ENCODE results near the gene TLK1. TPM values are rescaled to one million over a fixed set of nuclear protein-coding genes. Genes with fewer than 3 reads are reported as not detected.

TLK1 gene
- total RNA-seq, 2 donors from 2014 or later: 31.9 to 48.1 TPM

DNA sequence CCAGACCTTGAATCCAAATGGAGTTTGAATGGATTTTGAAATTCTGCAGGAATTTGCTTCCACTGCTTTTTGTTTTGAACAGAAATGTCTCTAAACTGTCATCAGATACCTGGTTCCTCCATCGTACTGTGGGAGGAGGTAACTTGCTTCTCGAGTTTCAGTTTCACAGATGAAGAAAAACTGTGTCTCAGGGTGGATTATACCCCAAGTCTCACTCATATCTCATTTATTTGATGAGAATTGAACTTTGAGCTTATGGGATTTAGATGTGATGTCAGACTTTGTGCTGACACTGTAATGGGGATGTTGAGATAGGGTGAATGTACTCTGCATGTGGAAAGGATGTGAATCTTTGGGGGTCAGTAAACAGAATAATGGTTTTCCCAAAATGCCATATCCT lies 124.2 kb downstream of the TLK1 start:
- Histone ChIP-seq H3K9me3 (no peaks in the 10 kb centered on the region), H3K36me3 (replicated peaks in 1 of 2; ENCODE audit: insufficient read depth in 1 of 2, low read depth in 2 of 2) (peaks cover 0 to 3% of the 10 kb centered on the region in 2 donors), H3K27me3 (no peaks in the 10 kb centered on the region), H3K27ac (no peak overlapping the region), H3K4me3 (no peak overlapping the region), H3K4me1 (no peaks in the 10 kb centered on the region)
- WGBS, 2 donors: 96 to 98% methylated on average over 2 of the region's 2 CpGs
- ATAC-seq (no peak), DNase-seq (no peak)
- TF ChIP-seq POLR2A (IDR thresholded peaks at IDR 0.05): no peak
- TF ChIP-seq, protein P1, sequence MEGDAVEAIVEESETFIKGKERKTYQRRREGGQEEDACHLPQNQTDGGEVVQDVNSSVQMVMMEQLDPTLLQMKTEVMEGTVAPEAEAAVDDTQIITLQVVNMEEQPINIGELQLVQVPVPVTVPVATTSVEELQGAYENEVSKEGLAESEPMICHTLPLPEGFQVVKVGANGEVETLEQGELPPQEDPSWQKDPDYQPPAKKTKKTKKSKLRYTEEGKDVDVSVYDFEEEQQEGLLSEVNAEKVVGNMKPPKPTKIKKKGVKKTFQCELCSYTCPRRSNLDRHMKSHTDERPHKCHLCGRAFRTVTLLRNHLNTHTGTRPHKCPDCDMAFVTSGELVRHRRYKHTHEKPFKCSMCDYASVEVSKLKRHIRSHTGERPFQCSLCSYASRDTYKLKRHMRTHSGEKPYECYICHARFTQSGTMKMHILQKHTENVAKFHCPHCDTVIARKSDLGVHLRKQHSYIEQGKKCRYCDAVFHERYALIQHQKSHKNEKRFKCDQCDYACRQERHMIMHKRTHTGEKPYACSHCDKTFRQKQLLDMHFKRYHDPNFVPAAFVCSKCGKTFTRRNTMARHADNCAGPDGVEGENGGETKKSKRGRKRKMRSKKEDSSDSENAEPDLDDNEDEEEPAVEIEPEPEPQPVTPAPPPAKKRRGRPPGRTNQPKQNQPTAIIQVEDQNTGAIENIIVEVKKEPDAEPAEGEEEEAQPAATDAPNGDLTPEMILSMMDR (IDR thresholded peaks at IDR 0.05): no peak
- intact Hi-C loops (cut with DNase I): no loop called here

DNA sequence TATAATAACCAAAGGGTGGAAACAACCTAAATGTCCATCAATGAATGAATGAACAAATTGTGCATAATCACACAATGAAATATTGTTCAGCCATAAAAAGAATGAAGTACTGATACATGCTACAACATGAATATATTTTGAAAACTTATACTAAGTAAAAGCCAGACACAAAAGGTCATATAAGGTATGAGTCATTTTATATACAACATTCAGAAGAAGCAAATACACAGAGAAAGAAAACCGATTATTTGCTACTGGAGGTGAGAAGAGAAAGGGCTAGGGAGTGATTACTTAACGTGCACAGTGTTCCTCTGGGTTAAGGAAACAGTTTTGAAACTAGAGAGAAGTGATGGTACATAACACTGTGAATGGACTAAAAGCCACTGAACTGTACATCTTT lies 126.4 kb downstream of the TLK1 start:
- Histone ChIP-seq H3K27me3 (no peaks in the 10 kb centered on the region), H3K4me3 (no peak overlapping the region), H3K36me3 (replicated peaks in 1 of 2; ENCODE audit: insufficient read depth in 1 of 2, low read depth in 2 of 2) (peaks cover 0 to 3% of the 10 kb centered on the region in 2 donors), H3K27ac (no peak overlapping the region), H3K9me3 (no peaks in the 10 kb centered on the region), H3K4me1 (no peaks in the 10 kb centered on the region)
- TF ChIP-seq, protein P1 (IDR thresholded peaks at IDR 0.05): no peak
- no peak for TF ChIP-seq POLR2A (IDR thresholded peaks at IDR 0.05)
- DNase-seq (no peak), ATAC-seq (no peak)
- intact Hi-C loops (cut with DNase I): no loop called here
- WGBS, 2 donors: 36 to 43% methylated on average over 2 of the region's 2 CpGs

DNA sequence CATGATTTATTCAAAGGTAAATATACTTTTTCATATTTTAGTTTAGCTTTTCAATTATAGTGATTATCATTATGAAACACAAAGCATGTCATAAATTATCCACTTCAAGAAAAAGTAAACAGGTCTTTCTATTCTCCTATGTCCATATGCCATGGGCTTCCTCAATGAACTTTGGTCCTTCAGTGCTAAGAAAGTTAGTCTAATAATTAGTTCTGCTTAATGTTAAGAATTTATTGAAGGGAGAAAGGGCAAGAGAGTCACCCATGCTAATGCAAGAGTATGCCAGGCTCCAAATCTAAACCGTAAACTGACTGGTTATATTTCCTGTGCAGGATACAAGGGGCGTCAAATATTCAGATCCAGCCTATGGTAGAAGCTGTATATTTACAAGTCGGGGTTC lies 135.5 kb downstream of the TLK1 start:
- ATAC-seq: no peak
- H3K4me1 ChIP-seq: no peaks in the 10 kb centered on the region
- peaks cover 0 to 2% of the 10 kb centered on the region in 2 donors for H3K36me3 ChIP-seq (replicated peaks in 1 of 2; ENCODE audit: insufficient read depth in 1 of 2, low read depth in 2 of 2)
- intact Hi-C loops (cut with DNase I): no loop called here
- H3K4me3 ChIP-seq: no peak overlapping the region
- H3K27me3 ChIP-seq: no peaks in the 10 kb centered on the region
- 74 to 81% methylated on average over 3 of the region's 3 CpGs for WGBS, 2 donors
- DNase-seq: no peak
- no peak overlapping the region for H3K27ac ChIP-seq
- no peak for TF ChIP-seq POLR2A (IDR thresholded peaks at IDR 0.05)
- TF ChIP-seq, protein P1 (IDR thresholded peaks at IDR 0.05): no peak
- no peaks in the 10 kb centered on the region for H3K9me3 ChIP-seq

DNA sequence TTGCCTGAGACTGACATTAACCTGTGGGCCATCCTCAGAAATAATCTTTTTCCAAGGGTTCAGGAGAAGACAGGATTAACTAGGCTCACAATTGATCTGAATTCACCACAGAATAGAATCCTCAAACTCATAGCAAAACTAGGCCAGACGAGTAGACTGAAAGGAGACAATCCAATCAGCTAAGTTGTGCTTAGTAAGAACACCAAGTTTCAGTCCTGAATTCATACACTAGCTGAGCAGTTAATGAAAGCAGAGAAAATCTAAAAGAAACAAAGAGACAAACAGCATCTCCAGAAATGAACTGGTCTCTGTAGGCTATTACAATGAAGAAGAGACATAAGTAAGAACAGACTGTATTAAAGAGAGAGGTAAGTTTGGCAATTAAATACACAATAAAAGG lies 142.2 kb downstream of the TLK1 start:
- ATAC-seq (no peak), DNase-seq (no peak)
- no peak overlapping the region for H3K4me3 ChIP-seq
- intact Hi-C loops (cut with DNase I): no loop called here
- H3K4me1 ChIP-seq: no peaks in the 10 kb centered on the region
- no peak overlapping the region for H3K27ac ChIP-seq
- H3K36me3 ChIP-seq (replicated peaks in 1 of 2; ENCODE audit: insufficient read depth in 1 of 2, low read depth in 2 of 2): peaks cover 0 to 2% of the 10 kb centered on the region in 2 donors
- no peaks in the 10 kb centered on the region for H3K9me3 ChIP-seq
- TF ChIP-seq, protein P1 (IDR thresholded peaks at IDR 0.05): no peak
- TF ChIP-seq POLR2A (IDR thresholded peaks at IDR 0.05): no peak
- 89 to 94% methylated on average over 1 of the region's 1 CpG for WGBS, 2 donors
- H3K27me3 ChIP-seq: no peaks in the 10 kb centered on the region

DNA sequence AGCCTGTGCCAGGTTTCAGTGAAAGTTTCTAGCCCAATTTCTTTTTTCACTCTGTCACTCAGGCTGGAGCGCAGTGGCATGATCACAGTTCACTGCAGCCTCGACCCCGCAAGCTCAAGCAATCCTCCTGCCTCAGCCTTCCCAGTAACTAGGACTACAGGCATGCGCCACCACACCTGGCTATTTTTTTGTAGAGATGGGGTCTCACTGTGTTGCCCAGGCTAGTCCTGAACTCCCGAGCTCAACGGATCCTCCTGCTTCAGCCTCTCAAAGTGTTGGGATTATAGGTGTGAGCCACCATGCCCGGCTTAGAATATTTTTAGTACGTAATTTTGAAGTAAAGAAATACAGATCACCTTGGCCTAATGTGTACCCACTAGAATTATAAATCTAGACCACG lies 144.6 kb downstream of the TLK1 start:
- intact Hi-C loops (cut with DNase I): no loop called here
- TF ChIP-seq, protein P1 (IDR thresholded peaks at IDR 0.05): no peak
- TF ChIP-seq POLR2A (IDR thresholded peaks at IDR 0.05): no peak
- Histone ChIP-seq H3K4me1 (no peaks in the 10 kb centered on the region), H3K36me3 (replicated peaks in 1 of 2; ENCODE audit: insufficient read depth in 1 of 2, low read depth in 2 of 2) (no peaks in the 10 kb centered on the region), H3K27me3 (no peaks in the 10 kb centered on the region), H3K9me3 (no peaks in the 10 kb centered on the region), H3K4me3 (no peak overlapping the region), H3K27ac (no peak overlapping the region)
- DNase-seq (no peak), ATAC-seq (no peak)
- 94 to 95% methylated on average over 9 of the region's 9 CpGs for WGBS, 2 donors
